Skeletal muscle tissue (tissue), 4 donors: ENCODE measurements around the gene GNGT2. TPM values are rescaled to one million over a fixed set of nuclear protein-coding genes. Genes with fewer than 3 reads are reported as not detected.

ENCODE experiments used
- H3K27ac ChIP-seq: one replicate; pipeline ENCODE4 v1.7.0; 2013; ENCODE audit warnings: mild to moderate bottlenecking, low read depth, low read length, inconsistent platforms
- H3K27me3 ChIP-seq, 3 donors: one replicate each; pipeline ENCODE4 v1.7.0; 2013; ENCODE audit warnings: low read length in 3 of 3; ENCODE audit not compliant: control insufficient read depth in 3 of 3, insufficient read depth in 3 of 3
- H3K36me3 ChIP-seq, 3 donors: one replicate each; pipeline ENCODE4 v1.7.0; 2013; ENCODE audit warnings: low read length in 3 of 3; ENCODE audit not compliant: control insufficient read depth in 3 of 3, insufficient read depth in 3 of 3
- H3K4me1 ChIP-seq, 3 donors: one replicate each; pipeline ENCODE4 v1.7.0; 2013; ENCODE audit warnings: low read length in 3 of 3, mild to moderate bottlenecking in 3 of 3; ENCODE audit not compliant: control insufficient read depth in 3 of 3, insufficient read depth in 3 of 3
- H3K4me3 ChIP-seq, 3 donors: one replicate each; pipeline ENCODE4 v1.7.0; 2013; ENCODE audit warnings: low read length in 3 of 3
- H3K9ac ChIP-seq, 3 donors: one replicate each; pipeline ENCODE4 v1.7.0; 2013; ENCODE audit warnings: low read length in 3 of 3, mild to moderate bottlenecking in 3 of 3, moderate library complexity in 2 of 3, low read depth in 1 of 3
- H3K9me3 ChIP-seq, 3 donors: one replicate each; pipeline ENCODE4 v1.7.0; 2013; ENCODE audit warnings: low read length in 3 of 3; ENCODE audit not compliant: control insufficient read depth in 3 of 3
- total RNA-seq: library from RNA; depleted of rRNA; stranded (reverse); fragments of >200 nt; gene quantifications from one replicate; pipeline ENCODE4 v1.2.3, GENCODE V29; 2014
- donor health status: Osteomylitis.

GNGT2 gene
- total RNA-seq, 1 donor from 2014 or later, result 2.1 TPM

GRCh38 chr17:49223517-49224197 is 13.3 kb upstream of the GNGT2 start:
- Histone ChIP-seq H3K4me1 (peaks cover 2 to 24% (median 14%) of the 10 kb centered on the region in 3 donors), H3K9ac (no peak overlapping the region), H3K27ac (no peak overlapping the region), H3K4me3 (peak overlapping the region in 1 of 3 donors; percentile 23), H3K36me3 (no peaks in the 10 kb centered on the region), H3K9me3 (no peaks in the 10 kb centered on the region), H3K27me3 (peaks cover 44 to 70% (median 46%) of the 10 kb centered on the region in 3 donors)

GRCh38 chr17:49223168-49223516 is 12.8 kb upstream of the GNGT2 start:
- H3K27ac ChIP-seq, result no peak overlapping the region
- no peak overlapping the region for H3K9ac ChIP-seq
- no peaks in the 10 kb centered on the region for H3K36me3 ChIP-seq
- no peak overlapping the region for H3K4me3 ChIP-seq
- H3K4me1 ChIP-seq, result peaks cover 2 to 24% (median 16%) of the 10 kb centered on the region in 3 donors
- no peaks in the 10 kb centered on the region for H3K9me3 ChIP-seq
- peaks cover 44 to 70% (median 46%) of the 10 kb centered on the region in 3 donors for H3K27me3 ChIP-seq

- no peak overlapping the region for H3K4me3 ChIP-seq
- H3K27me3 ChIP-seq, result peaks cover 31 to 53% (median 48%) of the 10 kb centered on the region in 3 donors
- H3K4me1 ChIP-seq, result peaks cover 15 to 33% (median 23%) of the 10 kb centered on the region in 3 donors
- no peaks in the 10 kb centered on the region for H3K9me3 ChIP-seq
- no peaks in the 10 kb centered on the region for H3K36me3 ChIP-seq
- H3K9ac ChIP-seq, result no peak overlapping the region
- H3K27ac ChIP-seq, result no peak overlapping the region
Observed at GRCh38 chr17:49219987-49220386, 9.6 kb upstream of the GNGT2 start.

GRCh38 chr17:49218941-49219913 is 8.9 kb upstream of the GNGT2 start:
- Histone ChIP-seq H3K4me1 (peaks cover 16 to 27% (median 22%) of the 10 kb centered on the region in 3 donors), H3K27ac (no peak overlapping the region), H3K36me3 (no peaks in the 10 kb centered on the region), H3K27me3 (peaks cover 24 to 45% (median 41%) of the 10 kb centered on the region in 3 donors), H3K9me3 (no peaks in the 10 kb centered on the region), H3K4me3 (no peak overlapping the region), H3K9ac (no peak overlapping the region)

- Histone ChIP-seq H3K9ac (no peak overlapping the region), H3K4me1 (peaks cover 16 to 22% (median 17%) of the 10 kb centered on the region in 3 donors), H3K27ac (no peak overlapping the region), H3K4me3 (no peak overlapping the region), H3K27me3 (peaks cover 10 to 32% (median 27%) of the 10 kb centered on the region in 3 donors), H3K9me3 (no peaks in the 10 kb centered on the region), H3K36me3 (no peaks in the 10 kb centered on the region)
Observed at GRCh38 chr17:49217651-49218413, 7.5 kb upstream of the GNGT2 start.

GRCh38 chr17:49216953-49217650 is 6.7 kb upstream of the GNGT2 start:
- Histone ChIP-seq H3K4me1 (peaks cover 16 to 22% (median 17%) of the 10 kb centered on the region in 3 donors), H3K36me3 (no peaks in the 10 kb centered on the region), H3K4me3 (no peak overlapping the region), H3K27me3 (peaks cover 7 to 28% (median 19%) of the 10 kb centered on the region in 3 donors), H3K9me3 (no peaks in the 10 kb centered on the region), H3K27ac (no peak overlapping the region), H3K9ac (no peak overlapping the region)

- H3K27me3 ChIP-seq, result peaks cover 7 to 22% (median 15%) of the 10 kb centered on the region in 3 donors
- H3K27ac ChIP-seq, result peak overlapping the region; percentile 12
- peaks cover 16 to 22% (median 17%) of the 10 kb centered on the region in 3 donors for H3K4me1 ChIP-seq
- no peak overlapping the region for H3K4me3 ChIP-seq
- no peak overlapping the region for H3K9ac ChIP-seq
- H3K9me3 ChIP-seq, result no peaks in the 10 kb centered on the region
- no peaks in the 10 kb centered on the region for H3K36me3 ChIP-seq
Observed at GRCh38 chr17:49216482-49216881, 6.1 kb upstream of the GNGT2 start.

- Histone ChIP-seq H3K4me3 (no peak overlapping the region), H3K9ac (no peak overlapping the region), H3K36me3 (no peaks in the 10 kb centered on the region), H3K9me3 (no peaks in the 10 kb centered on the region), H3K27me3 (peaks cover 14 to 30% (median 22%) of the 10 kb centered on the region in 3 donors), H3K4me1 (peaks cover 19 to 23% (median 20%) of the 10 kb centered on the region in 3 donors), H3K27ac (no peak overlapping the region)
Observed at GRCh38 chr17:49214676-49215360, 4.4 kb upstream of the GNGT2 start.

- H3K4me3 ChIP-seq, result no peak overlapping the region
Observed at GRCh38 chr17:49213847-49214246, 3.5 kb upstream of the GNGT2 start.

More at GRCh38 chr17:49213847-49214246, 3.5 kb upstream of the GNGT2 start:
- peaks cover 14 to 38% (median 29%) of the 10 kb centered on the region in 3 donors for H3K27me3 ChIP-seq
- H3K4me1 ChIP-seq, result peaks cover 21 to 25% (median 24%) of the 10 kb centered on the region in 3 donors
- H3K27ac ChIP-seq, result no peak overlapping the region
- H3K9me3 ChIP-seq, result no peaks in the 10 kb centered on the region
- no peak overlapping the region for H3K9ac ChIP-seq
- H3K36me3 ChIP-seq, result no peaks in the 10 kb centered on the region
